K562 (cell line): ENCODE data around the gene CCN6. TPM values are rescaled to one million over a fixed set of nuclear protein-coding genes. Genes with fewer than 3 reads are reported as not detected.

ENCODE experiments used
- ATAC-seq: fragments of 200-7000 bp; cut with Tn5 transposase; 3 replicates; pipeline ENCODE4 v1.9.1; 2020; ENCODE audit warnings: moderate library complexity
- BruUV-seq: library from RNA; stranded (reverse); fragments of 400-500 nt; replicated peaks from 2 replicates; lab custom pipeline; 2021; lab: Mats Ljungman, UMichigan
- CTCF ChIA-PET: fragments of 300-600 bp; formaldehyde crosslinking; extraction: SDS; loops from one replicate; lab custom pipeline; 2021; ENCODE audit warnings: low intra/inter-chr PET ratio; lab: Yijun Ruan, JAX
- POLR2A ChIA-PET: fragments of 300-600, 350-650 bp; sonication (Branson Sonifier 250); formaldehyde crosslinking; extraction: SDS; loops from one replicate; lab custom pipeline; 2021; ENCODE audit warnings: antibody characterized with exemption, inconsistent platforms; lab: Yijun Ruan, JAX
- DNase-seq, 4 experiments: peaks; one replicate each; pipeline versions ENCODE4 v3.0.0 to v3.0.0-alpha.2; 2011 to 2018; ENCODE audit warnings: low spot score in 3 of 4, mixed read lengths in 3 of 4; ENCODE audit errors: extremely low read depth in 1 of 4
- FAIRE-seq: peaks from 2 replicates; lab custom pipeline; 2011; peaks lifted over from hg19 to GRCh38; lab: Jason Lieb, UNC
- H2AFZ ChIP-seq: 2 replicates; pipeline ENCODE4 v1.6.0; 2011; ENCODE audit warnings: low read depth, low read length, control low read depth, inconsistent platforms
- H3K27ac ChIP-seq: fragments of 200-600 bp; 3 replicates; pipeline ENCODE4 v1.8.0; 2011; ENCODE audit warnings: low read depth, mild to moderate bottlenecking, control low read depth, inconsistent platforms, low read length, moderate library complexity, mixed read lengths; ENCODE audit errors: extremely low read depth
- H3K27me3 ChIP-seq, 2 experiments: fragments of 300-600 bp in 1 of 2; 2 replicates in 1 of 2; 3 replicates in 1 of 2; pipeline versions ENCODE4 v1.6.0 to v1.8.0; 2011; ENCODE audit warnings: inconsistent platforms in 2 of 2, low read length in 2 of 2, mild to moderate bottlenecking in 1 of 2, mixed read lengths in 1 of 2, moderate library complexity in 1 of 2; ENCODE audit not compliant: control insufficient read depth in 2 of 2, insufficient read depth in 2 of 2
- H3K36me3 ChIP-seq: fragments of 300-600 bp; 3 replicates; pipeline ENCODE4 v1.8.0; 2011; ENCODE audit warnings: mild to moderate bottlenecking, low read length, inconsistent platforms; ENCODE audit not compliant: control insufficient read depth, insufficient read depth
- H3K4me1 ChIP-seq, 2 experiments: fragments of 200-600 bp in 1 of 2; replicated peaks in 1 of 2; 2 replicates in 1 of 2; 3 replicates in 1 of 2; pipeline versions ENCODE4 v1.5.1 to v1.8.0; 2011; ENCODE audit warnings: inconsistent platforms in 2 of 2, low read length in 2 of 2, mild to moderate bottlenecking in 1 of 2, mixed read lengths in 1 of 2, moderate library complexity in 1 of 2; ENCODE audit not compliant: control insufficient read depth in 2 of 2, insufficient read depth in 2 of 2
- H3K4me2 ChIP-seq: 2 replicates; pipeline ENCODE4 v1.6.1; 2011; ENCODE audit warnings: low read length, control low read depth, inconsistent platforms, mixed read lengths; ENCODE audit not compliant: insufficient read depth
- H3K4me3 ChIP-seq: fragments of 200-600 bp; sonication (generic), shearing (Covaris generic); 2 replicates; pipeline ENCODE4 v1.5.1; 2016; ENCODE audit warnings: control low read depth, inconsistent platforms
- H3K79me2 ChIP-seq: fragments of 200-600 bp; 3 replicates; pipeline ENCODE4 v1.8.0; 2011; ENCODE audit warnings: low read length, inconsistent platforms; ENCODE audit not compliant: control insufficient read depth, insufficient read depth
- H3K9ac ChIP-seq, 2 experiments: 2 replicates each; pipeline versions ENCODE4 v1.6.0 to v1.6.1; 2011; ENCODE audit warnings: low read depth in 2 of 2, low read length in 2 of 2, control low read depth in 1 of 2, inconsistent platforms in 1 of 2, mild to moderate bottlenecking in 1 of 2, mixed read lengths in 1 of 2; ENCODE audit not compliant: insufficient read depth in 1 of 2
- H3K9me1 ChIP-seq: one replicate; pipeline ENCODE4 v1.6.0; 2011; ENCODE audit warnings: inconsistent platforms, mild to moderate bottlenecking, low read length, moderate library complexity; ENCODE audit not compliant: control insufficient read depth, insufficient read depth
- H3K9me3 ChIP-seq: replicated peaks from 2 replicates; pipeline ENCODE4 v1.5.1; 2011; ENCODE audit warnings: low read depth, low read length, inconsistent platforms; ENCODE audit not compliant: control insufficient read depth, insufficient read depth
- H4K20me1 ChIP-seq: replicated peaks from 2 replicates; pipeline ENCODE4 v1.6.1; 2011; ENCODE audit warnings: low read length, inconsistent platforms, mixed read lengths; ENCODE audit not compliant: control insufficient read depth, insufficient read depth
- CBFA2T2 ChIP-seq: fragments of 450-650 bp; conservative IDR thresholded peaks from 2 replicates; pipeline ENCODE4 v1.6.1; 2017; ENCODE audit warnings: mild to moderate bottlenecking
- CBX5 ChIP-seq: IDR thresholded peaks from 2 replicates; pipeline ENCODE4 v1.6.1; 2014; ENCODE audit warnings: low read depth, borderline replicate concordance
- CHD4 ChIP-seq: fragments of 200-600 bp; sonication (generic); IDR thresholded peaks from 3 replicates; pipeline ENCODE4 v1.6.1; 2012; ENCODE audit warnings: low read depth, mild to moderate bottlenecking, mixed read lengths, low read length, inconsistent platforms; ENCODE audit not compliant: insufficient read depth, insufficient replicate concordance, poor library complexity, severe bottlenecking
- EGR1 ChIP-seq: fragments of 450-650 bp; conservative IDR thresholded peaks from 2 replicates; pipeline ENCODE4 v1.6.1; 2017; ENCODE audit warnings: mild to moderate bottlenecking
- HNRNPUL1 ChIP-seq: fragments of 200-400 bp; formaldehyde crosslinking; IDR thresholded peaks from 2 replicates; pipeline ENCODE4 v1.6.1; 2017; ENCODE audit warnings: low read length
- JUND ChIP-seq, 2 experiments: IDR thresholded peaks; 2 replicates in 1 of 2; 3 replicates in 1 of 2; pipeline ENCODE4 v1.6.1; 2011; ENCODE audit warnings: borderline replicate concordance in 2 of 2, low read depth in 2 of 2, low read length in 2 of 2, improper control_type of control experiment in 1 of 2, missing biosample characterization in 1 of 2, missing genetic modification characterization in 1 of 2, missing genetic modification reagents in 1 of 2
- PTRF ChIP-seq: fragments of 450-650 bp; IDR thresholded peaks from 2 replicates; pipeline ENCODE4 v1.6.1; 2016; ENCODE audit warnings: mild to moderate bottlenecking, missing genetic modification characterization, missing compliant biosample characterization
- RBM39 ChIP-seq: fragments of 200-400 bp; formaldehyde crosslinking; optimal IDR thresholded peaks from 2 replicates; pipeline ENCODE3; 2018; ENCODE audit warnings: low read depth, low read length
- TAF9B ChIP-seq: fragments of 450-650 bp; IDR thresholded peaks from 2 replicates; pipeline ENCODE4 v1.6.1; 2018; ENCODE audit warnings: mild to moderate bottlenecking; ENCODE audit not compliant: partially characterized antibody
- TCF3 ChIP-seq: sonication (generic); formaldehyde crosslinking; IDR thresholded peaks from 2 replicates; pipeline ENCODE4 v1.4.0; 2020; ENCODE audit warnings: mild to moderate bottlenecking, missing genetic modification reagents
- XRCC4 ChIP-seq: IDR thresholded peaks from one replicate; pipeline ENCODE4 v1.6.1; 2011; ENCODE audit not compliant: insufficient read depth, insufficient read length; ENCODE audit errors: extremely low read depth
- ZNF444 ChIP-seq: fragments of 250-450 bp; sonication (Bioruptor Pico); IDR thresholded peaks from 2 replicates; pipeline ENCODE4 v1.4.0; 2020; ENCODE audit warnings: mild to moderate bottlenecking, moderate library complexity
- WGBS: fragments of 100-300 bp; shearing (Covaris generic); methylation state at CpG from one replicate; pipeline ENCODE4 v1.1.6; 2016; ENCODE audit warnings: low coverage, mixed read lengths; ENCODE audit not compliant: insufficient coverage; ENCODE audit errors: missing lambda C conversion rate; 5-methylcytosine and 5-hydroxymethylcytosine counted together
- in situ Hi-C: fragments of 300-500 bp; cut with MboI; formaldehyde crosslinking; loops from 4 replicates; pipeline ENCODE4 v1.15.0; 2018; ENCODE audit warnings: inconsistent platforms, mixed read lengths
- intact Hi-C: fragments of 100-400 bp; cut with micrococcal nuclease; formaldehyde crosslinking; loops from 2 replicates; pipeline ENCODE4 v1.14.2; 2022
- polyA plus RNA-seq, 8 experiments: library from polyadenylated mRNA; depleted of rRNA in 4 of 8; stranded (reverse) in 5 of 8; unstranded in 3 of 8; fragments of >200 nt; fragmentation: Nextera tagmentation in 2 of 8; fragmentation: Illumina TruSeq in 1 of 8; extraction: Ambion mirVana in 2 of 8; extraction: Trizol in 1 of 8; gene quantifications; 2 replicates each; pipeline versions ENCODE4 v1.2.1 to v1.2.3, GENCODE V29; 2011 to 2014; ENCODE audit warnings: inconsistent platforms in 1 of 8, missing spikeins in 1 of 8
- total RNA-seq, 7 experiments: library from RNA; depleted of rRNA in 6 of 7; stranded (reverse); fragments of >200 nt in 6 of 7; fragmentation: Illumina TruSeq in 2 of 7; extraction: Trizol in 2 of 7; gene quantifications; 2 replicates each; pipeline versions ENCODE4 v1.2.1 to v1.2.3, GENCODE V29; 2011 to 2021; ENCODE audit warnings: low replicate concordance in 1 of 7
- TF ChIP-seq, protein P1 (sequence below): sonication (generic); formaldehyde crosslinking; IDR thresholded peaks from 2 replicates; pipeline ENCODE4 v1.8.1; 2023; ENCODE audit warnings: mild to moderate bottlenecking, missing genetic modification reagents
- TF ChIP-seq, protein P2 (sequence below): fragments of 250-450 bp; sonication (Bioruptor Pico); IDR thresholded peaks from 2 replicates; pipeline ENCODE4 v1.5.0; 2022; ENCODE audit warnings: mild to moderate bottlenecking

CCN6 gene
- total and polyA plus RNA-seq, 9 of the 15 experiments (the other 6 are each of a cell fraction or from before 2014, with no cell fraction given) = 0.04 to 0.62 (median 0.21) TPM; not detected in 2

DNA sequence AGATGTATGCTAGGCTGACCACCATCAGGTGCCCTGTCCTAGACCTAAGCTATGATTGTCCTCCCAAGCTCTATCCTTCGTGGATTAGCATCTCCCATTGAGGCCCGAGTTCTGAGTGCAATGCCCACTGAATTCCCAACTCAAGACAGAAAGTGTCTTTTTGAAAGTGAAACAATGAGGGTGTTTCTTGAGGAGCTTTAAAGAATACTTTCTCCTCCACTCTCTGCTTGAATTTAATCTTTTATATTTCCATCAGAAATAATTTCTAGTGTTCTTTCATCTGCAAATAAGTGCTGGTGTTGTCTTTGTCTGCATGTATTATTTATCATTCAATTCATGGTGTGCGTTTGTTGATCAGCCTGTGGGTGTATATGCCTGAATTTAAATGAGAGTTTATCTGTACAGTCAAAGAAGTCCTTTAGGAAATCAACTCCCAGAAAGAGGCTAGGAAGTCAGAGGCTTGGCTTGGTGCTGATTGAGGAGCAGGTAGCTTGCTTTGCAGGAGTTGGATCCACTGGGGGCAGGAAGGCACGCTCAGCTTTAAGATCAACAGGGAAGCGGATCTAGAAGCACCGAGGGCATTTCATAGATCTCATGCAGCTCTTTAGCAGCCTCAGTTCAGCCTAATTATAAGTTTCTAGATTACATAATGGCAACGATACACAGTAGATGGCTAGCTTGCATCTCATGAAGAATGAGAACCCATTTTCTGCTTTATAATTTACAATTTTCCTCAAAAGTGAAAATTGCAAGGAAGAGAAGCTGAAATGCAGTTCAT lies 36.0 kb upstream of the CCN6 start (continued):
- TF ChIP-seq, protein P1, sequence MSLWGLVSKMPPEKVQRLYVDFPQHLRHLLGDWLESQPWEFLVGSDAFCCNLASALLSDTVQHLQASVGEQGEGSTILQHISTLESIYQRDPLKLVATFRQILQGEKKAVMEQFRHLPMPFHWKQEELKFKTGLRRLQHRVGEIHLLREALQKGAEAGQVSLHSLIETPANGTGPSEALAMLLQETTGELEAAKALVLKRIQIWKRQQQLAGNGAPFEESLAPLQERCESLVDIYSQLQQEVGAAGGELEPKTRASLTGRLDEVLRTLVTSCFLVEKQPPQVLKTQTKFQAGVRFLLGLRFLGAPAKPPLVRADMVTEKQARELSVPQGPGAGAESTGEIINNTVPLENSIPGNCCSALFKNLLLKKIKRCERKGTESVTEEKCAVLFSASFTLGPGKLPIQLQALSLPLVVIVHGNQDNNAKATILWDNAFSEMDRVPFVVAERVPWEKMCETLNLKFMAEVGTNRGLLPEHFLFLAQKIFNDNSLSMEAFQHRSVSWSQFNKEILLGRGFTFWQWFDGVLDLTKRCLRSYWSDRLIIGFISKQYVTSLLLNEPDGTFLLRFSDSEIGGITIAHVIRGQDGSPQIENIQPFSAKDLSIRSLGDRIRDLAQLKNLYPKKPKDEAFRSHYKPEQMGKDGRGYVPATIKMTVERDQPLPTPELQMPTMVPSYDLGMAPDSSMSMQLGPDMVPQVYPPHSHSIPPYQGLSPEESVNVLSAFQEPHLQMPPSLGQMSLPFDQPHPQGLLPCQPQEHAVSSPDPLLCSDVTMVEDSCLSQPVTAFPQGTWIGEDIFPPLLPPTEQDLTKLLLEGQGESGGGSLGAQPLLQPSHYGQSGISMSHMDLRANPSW (CRISPR knock-in tag) = no peak
- TF ChIP-seq EGR1 = no peak

DNA sequence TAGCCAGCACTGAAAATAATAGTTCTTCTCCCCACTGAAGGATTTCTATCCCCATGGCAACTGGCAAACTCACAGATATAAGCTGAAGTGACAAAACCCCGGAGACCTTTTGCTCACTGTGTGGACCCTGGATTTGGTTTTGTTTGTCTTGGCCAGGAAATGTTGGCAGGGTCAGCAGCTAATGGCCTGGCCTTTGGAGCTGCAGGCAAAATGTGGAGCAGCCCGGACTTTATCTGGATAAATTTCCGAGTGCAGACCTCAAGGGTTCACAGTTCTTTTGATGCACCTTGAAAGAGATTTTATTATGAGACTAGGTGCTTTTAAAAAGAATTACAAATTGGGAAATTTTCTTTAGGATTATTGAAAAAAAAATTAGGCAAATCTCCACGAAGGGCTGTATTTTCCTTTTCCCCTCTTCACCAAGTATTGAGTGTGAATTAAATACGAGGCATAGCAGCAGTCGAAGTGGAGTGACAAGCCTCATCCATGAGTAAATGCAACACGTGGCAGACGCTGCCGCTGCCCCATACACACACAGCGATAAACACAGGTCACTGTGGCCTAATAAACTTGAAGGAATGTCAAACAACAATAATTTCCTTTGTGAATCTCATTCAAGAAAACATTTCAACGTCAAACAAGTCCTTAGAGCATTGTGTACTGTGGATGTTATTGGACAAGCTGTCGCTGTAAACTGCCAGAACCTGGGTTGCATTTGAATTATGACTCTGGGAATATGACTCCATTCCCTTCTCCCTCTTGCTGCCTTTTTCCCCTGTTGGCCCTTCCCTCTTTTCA lies 35.1 kb upstream of the CCN6 start:
- Histone ChIP-seq H3K4me2 (no peak overlapping the region), H4K20me1 (no peaks in the 10 kb centered on the region), H3K4me3 (no peak overlapping the region), H3K27me3 (peaks cover 20 to 22% of the 10 kb centered on the region in 2 experiments; a peak in 4 of 5 replicates), H3K79me2 (no peaks in the 10 kb centered on the region), H3K9ac (no peak overlapping the region), H3K9me1 (no peaks in the 10 kb centered on the region), H3K4me1 (no peaks in the 10 kb centered on the region), H3K9me3 (no peaks in the 10 kb centered on the region), H3K27ac (no peak overlapping the region), H2AFZ (no peak overlapping the region), H3K36me3 (no peaks in the 10 kb centered on the region)
- DNase-seq (no peak), FAIRE-seq (no peak), ATAC-seq (no peak)
- intact Hi-C loops (no loop called here), in situ Hi-C loops (no loop called here)
- POLR2A ChIA-PET = interaction anchor here (0.6 to 2.0 kb wide), 2 partner anchors 11 to 16 kb away, joined by 3 to 5 read pairs; no protein-coding TSS in a partner anchor
- no TSS peak for BruUV-seq
- CTCF ChIA-PET = no interaction called here
- WGBS = under 1% methylated on average over 12 of the region's 12 CpGs
- TF ChIP-seq CBFA2T2 = no peak
- no peak for TF ChIP-seq ZNF444
- TF ChIP-seq TAF9B = no peak
- TF ChIP-seq, protein P2, sequence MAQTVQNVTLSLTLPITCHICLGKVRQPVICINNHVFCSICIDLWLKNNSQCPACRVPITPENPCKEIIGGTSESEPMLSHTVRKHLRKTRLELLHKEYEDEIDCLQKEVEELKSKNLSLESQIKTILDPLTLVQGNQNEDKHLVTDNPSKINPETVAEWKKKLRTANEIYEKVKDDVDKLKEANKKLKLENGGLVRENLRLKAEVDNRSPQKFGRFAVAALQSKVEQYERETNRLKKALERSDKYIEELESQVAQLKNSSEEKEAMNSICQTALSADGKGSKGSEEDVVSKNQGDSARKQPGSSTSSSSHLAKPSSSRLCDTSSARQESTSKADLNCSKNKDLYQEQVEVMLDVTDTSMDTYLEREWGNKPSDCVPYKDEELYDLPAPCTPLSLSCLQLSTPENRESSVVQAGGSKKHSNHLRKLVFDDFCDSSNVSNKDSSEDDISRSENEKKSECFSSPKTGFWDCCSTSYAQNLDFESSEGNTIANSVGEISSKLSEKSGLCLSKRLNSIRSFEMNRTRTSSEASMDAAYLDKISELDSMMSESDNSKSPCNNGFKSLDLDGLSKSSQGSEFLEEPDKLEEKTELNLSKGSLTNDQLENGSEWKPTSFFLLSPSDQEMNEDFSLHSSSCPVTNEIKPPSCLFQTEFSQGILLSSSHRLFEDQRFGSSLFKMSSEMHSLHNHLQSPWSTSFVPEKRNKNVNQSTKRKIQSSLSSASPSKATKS = no peak
- no peak for TF ChIP-seq HNRNPUL1
- no peak for TF ChIP-seq CHD4
- no peak for TF ChIP-seq JUND (IDR thresholded peaks at IDR 0.05; ENCODE audit: borderline replicate concordance, low read depth, low read length)
- TF ChIP-seq JUND (tag; IDR thresholded peaks at IDR 0.05; ENCODE audit: borderline replicate concordance, low read depth, low read length) = no peak
- TF ChIP-seq CBX5 = no peak
- TF ChIP-seq RBM39 = no peak
- TF ChIP-seq PTRF (tag) = no peak
- TF ChIP-seq TCF3 (CRISPR knock-in tag) = no peak
- TF ChIP-seq XRCC4 = no peak
